CD4-positive, alpha-beta T cell treated with Interleukin-10 for 1 hour (primary cell): Measurements from ENCODE around the gene BNIP3.

Experiments used
- DNase-seq: peaks from one replicate; pipeline ENCODE4 v3.0.0-alpha.2; 2020

The BNIP3 gene

GRCh38 chr10:131981429-131982184 lies at the start of gene BNIP3:
Gene BNIP3, minus strand, starts transcription at chr10:131981923. Its CDS starts 117 bp downstream, at chr10:131981806.
- DNase-seq = peak; percentile 95

DNA sequence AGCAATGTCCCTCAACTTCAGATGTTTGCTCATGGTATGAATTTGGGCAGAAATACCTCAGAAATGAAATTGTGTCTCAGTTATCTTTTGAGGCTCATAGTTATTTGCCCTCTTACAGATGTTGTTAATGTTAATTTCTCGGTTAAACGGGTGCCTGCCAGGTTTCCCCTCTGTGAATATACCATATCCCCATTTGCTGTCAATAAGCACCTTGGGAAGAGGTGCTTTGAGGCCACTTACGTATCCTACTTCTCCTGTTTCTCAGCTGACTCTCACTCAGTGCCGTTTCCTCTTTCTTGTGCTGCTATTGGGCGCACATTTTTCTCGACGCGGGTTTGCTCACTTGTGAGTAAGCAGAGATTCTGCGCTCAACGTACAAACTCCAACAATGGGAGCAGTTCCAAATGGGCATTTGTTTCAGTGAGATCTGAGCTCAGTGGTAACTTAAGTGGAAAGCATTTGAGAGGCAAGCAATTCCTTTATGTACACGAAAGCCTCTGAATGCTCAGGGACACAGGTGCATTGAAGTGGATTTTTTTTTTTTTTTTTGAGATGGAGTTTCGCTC lies 49.3 kb upstream of the BNIP3 start:
- DNase-seq = no peak

GRCh38 chr10:132028706-132029105 lies 47.0 kb upstream of the BNIP3 start:
- no peak for DNase-seq

DNA sequence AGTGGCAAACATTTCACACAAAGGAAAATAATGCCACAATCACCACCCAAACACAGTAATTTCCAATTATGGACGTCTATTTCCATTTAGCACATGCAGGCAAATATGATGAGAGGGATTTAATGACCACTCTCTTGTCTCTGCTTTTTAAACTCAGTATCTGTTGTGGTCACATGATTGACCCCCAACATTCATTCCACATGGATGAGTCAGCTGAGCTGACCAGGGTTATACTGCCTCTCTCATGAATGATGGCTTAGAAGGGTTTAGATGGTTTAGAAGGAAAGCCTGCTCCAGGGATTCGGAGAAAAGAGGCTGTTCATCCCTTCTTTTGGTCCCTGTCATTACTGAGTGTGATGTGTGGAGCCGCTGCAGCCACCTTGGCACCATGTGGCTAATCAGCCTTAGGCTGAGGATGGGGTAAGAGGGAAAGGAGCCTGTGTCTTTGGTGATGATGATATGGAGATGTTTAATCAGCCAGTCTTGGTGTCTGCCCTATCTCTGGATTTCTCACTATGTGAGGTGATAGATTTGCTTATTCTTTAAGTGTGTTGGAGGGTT lies 45.8 kb upstream of the BNIP3 start:
- no peak for DNase-seq

DNA sequence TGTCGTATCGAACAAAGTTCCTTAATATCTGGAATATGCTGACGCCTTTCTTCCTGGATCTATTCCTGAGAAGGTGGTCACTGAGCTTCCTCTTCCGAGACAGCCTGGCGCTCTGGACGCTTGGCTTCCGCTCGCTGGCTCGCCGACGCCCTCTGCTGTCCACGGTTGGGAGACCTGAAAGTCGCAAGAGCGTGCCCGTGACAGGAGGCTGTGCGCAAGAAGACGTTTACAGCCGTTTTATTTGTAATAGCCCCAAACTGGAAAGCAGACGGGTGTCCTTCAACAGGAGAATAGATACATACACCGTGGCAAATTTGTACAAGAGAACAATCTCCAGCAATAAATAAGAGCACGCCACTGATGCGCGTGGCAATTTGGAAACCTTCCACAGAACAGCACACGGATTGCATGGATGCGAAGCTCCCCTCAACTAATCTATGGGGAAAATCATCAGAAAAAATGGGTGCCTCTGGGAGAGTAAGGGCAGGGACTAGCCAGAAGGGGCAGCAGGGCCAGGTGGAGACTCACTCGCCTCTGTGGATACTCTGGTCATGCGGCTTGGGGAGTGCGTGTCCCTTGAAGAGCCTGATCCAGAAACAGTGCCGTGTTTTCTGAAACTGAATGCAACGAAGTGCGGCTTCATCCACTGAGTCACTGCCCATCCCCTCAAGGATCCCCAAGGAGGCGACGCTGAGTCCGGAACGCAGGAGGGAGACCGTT lies 41.5 kb upstream of the BNIP3 start:
- peak; percentile 77 for DNase-seq

- no peak for DNase-seq
Measured at GRCh38 chr10:132022241-132022640, 40.5 kb upstream of the BNIP3 start.

DNA sequence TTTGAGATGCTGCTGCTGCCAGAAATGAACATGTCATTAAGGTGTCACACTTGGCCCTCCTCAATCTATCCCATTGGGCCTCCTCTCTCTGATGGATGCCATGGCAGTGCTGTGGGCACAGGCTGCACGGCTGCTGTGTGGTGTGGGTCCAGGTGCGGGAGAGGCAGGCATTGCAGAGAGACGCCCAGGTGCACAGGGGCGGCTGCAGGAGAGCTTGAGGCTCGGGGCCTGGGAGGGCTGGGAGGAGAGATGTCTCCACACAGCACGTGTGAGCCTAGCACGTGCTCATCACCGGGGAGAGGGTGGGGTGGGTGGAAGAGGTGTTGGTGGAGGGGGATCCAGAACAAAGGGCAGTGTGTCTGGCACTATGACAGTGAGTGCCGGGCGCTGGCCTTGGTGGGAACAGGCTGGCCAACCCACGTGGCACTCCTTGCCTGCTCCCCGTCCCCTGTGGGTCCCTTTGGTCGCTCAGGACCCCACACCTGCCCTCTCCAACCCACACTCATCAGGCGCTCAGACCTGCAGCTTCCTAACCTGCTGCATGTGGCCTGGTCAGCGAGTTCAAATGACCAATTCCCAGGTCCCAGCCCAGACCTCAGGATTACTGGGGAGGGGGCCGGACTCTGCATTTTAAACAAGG lies 39.9 kb upstream of the BNIP3 start:
- DNase-seq = no peak

DNA sequence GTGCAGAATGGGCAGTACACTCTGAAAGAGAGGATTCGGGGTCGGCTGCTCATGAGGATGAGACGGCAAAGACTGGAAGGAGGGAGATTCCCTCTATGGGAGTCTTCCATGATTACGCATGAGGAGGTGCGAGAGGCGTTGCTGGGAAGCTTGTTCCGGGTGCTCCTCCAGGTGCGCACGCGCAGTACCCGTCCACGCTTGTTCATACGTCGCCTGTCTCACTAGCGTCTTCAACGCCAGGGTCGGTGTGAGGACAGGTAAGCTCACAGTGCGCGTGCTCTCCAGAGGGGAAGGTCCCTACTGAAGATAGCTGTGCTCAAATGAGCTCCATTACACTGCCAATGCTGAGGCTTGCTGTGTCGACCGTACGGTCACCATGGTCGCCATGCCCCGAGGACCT lies 39.3 kb upstream of the BNIP3 start:
- no peak for DNase-seq

DNA sequence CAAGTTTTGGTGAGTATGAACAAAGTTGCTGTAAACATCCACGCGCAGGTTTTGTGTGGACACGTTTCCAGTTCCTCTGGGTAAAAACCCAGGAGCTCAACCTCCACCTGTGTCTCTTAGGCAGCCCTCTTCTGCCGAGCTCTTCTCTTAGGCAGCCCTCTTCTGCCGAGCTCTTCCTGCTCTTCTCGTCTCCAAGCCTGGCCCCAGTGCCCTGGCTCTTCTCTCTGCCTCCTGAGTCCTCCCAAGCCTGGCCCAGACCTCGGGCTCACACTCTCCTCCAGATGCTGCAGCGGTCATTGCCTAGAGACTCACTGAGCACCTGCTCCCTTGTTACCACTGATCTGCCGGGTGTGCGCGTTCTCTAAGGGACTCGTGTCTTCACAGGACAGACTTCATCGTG lies 38.7 kb upstream of the BNIP3 start:
- DNase-seq = no peak

GRCh38 chr10:132019366-132019765 lies 37.6 kb upstream of the BNIP3 start:
- DNase-seq = no peak

DNA sequence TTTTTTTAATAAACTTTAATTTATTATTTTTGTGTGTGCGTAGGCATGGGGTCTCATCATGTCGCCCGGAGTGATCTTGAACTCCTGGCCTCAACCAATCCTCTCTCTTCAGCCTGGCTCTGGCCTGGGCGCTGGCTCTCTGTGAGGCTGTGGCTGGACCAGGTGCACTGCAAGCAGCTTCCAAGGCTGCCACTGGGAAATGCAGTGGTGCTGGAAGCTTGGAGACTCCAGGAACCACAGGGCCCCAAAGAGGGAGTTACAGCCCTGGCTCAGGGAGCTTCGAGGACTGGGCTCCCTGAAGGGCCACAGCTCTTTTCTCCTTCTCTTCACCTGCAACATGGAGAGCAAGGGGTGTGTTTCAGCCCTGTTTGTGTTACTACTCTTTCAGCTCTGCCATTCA lies 36.7 kb upstream of the BNIP3 start:
- DNase-seq = no peak

- DNase-seq = no peak
Measured at GRCh38 chr10:132016514-132016913, 34.8 kb upstream of the BNIP3 start.

DNA sequence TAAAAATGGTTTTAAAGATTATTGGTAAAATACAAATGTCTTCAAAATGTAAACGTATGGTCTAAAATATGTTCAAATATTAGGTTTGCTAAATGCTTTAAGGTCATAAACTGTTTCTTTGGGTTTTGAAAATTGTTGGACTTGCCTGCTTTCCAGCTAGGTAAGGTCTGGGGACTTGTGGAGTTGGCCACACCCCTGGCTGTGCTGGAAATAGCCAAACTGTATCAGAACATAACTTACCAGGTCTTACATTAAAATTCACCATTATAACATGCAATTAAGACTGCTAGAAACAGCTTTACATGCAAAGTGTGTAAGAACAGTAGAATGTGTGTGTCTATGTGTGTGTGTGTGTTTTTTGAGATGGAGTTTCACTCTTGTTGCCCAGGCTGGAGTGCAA lies 29.7 kb upstream of the BNIP3 start:
- no peak for DNase-seq

DNA sequence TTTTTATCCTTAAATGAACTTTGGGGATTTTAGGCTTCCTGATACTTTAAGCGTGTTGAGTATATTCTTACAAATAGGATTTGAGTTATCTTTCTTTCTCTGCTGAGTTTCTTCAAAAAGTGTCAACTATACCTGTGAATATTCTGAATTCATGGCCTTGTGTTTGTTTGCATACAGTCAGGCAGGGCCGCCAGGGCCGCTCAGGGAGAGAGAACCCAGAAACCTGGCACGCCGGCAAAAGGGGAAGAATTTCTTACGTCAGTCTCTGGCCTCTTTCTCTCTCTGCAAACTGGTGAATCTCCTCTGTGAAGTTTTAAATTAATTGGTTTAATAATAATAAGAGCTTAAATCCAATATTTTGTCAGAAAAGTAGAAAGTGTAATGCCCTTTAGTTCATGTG lies 29.3 kb upstream of the BNIP3 start:
- no peak for DNase-seq

GRCh38 chr10:132010483-132010882 lies 28.8 kb upstream of the BNIP3 start:
- no peak for DNase-seq

GRCh38 chr10:132009575-132009974 lies 27.9 kb upstream of the BNIP3 start:
- DNase-seq = no peak

DNA sequence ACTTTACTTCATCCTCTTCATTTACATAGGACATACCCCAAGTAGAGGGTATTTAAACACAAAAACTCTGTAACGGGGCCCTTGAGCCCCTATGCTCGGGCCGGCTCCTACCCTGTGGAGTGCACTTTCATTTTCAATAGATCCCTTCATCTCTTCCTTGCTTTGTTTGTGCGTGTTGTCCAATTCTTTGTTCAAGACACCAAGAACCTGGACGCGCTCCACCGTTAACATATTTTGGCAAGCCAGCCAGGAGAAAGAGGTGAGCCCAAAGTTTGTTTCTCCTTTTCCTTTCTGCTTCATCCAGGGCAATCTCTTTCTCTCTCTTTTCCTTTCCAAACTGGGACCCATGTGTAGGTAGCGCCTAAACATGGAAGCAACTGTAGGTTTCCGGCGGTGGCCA lies 26.0 kb upstream of the BNIP3 start:
- no peak for DNase-seq

DNA sequence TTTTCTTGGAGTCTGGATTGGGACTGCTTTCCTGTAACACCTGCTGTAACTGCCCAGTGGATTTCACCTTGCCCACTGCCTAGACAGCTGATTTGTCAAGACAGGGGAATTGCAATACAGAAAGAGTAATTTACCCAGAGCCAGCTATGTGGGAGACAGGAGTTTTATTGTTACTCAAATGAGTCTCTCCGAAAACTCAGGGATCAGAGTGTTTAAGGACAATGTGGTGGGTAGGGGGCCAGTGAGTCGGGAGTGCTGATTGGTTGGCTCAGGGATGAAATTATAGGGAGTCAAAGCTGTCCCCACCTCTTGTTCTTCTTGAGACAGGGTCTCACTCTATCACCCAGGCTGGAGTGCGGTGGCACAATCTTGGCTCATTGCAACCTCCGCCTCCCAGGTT lies 25.2 kb upstream of the BNIP3 start:
- DNase-seq = no peak

GRCh38 chr10:132005147-132005546 lies 23.4 kb upstream of the BNIP3 start:
- no peak for DNase-seq

DNA sequence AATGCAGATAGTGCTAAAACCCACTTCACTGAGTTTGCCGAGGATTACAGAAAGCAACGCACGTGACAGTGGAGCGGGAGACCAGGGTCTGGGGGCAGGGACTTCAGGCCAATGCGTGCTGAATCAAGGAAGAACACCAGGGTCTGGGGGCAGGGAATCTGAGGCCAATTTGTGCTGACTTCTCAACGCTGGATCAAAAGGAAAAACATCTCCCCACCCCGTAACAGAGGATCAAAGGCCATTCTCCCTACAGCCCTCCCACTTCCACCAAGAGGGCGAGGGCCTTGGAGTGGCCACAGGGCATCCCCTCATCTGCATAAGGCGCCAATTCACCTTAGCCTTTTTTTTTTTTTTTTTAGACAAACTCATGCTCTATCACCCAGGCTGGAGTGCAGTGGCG lies 22.3 kb upstream of the BNIP3 start:
- DNase-seq = no peak

GRCh38 chr10:132003282-132003924 lies 21.7 kb upstream of the BNIP3 start:
- DNase-seq = no peak

DNA sequence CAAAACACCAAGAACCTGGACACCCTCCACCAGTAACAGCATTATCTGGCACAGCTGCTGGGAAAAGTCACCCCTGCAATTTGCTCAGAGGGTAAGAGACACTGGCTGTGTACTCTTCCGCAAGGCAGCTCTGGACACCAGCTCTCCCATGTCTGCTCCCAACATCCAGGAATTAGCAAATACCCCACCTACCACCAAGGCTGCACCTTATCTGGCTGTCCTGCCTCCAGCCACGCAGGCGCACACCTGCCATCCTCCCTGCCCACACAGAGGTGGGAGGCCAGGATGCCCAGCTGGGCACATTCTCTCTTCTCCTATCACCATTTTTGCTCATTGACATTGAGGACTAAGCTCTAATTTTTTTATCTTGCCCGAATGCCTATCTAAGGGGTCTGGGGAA lies 20.3 kb upstream of the BNIP3 start:
- no peak for DNase-seq
